CD14-positive monocyte (primary cell): Measurements from ENCODE around the gene LAMC1. TPM values are rescaled to one million over a fixed set of nuclear protein-coding genes. Genes with fewer than 3 reads are reported as not detected.

Source experiments
- DNase-seq, 3 donors: peaks; one replicate each; pipeline ENCODE4 v3.0.0-alpha.2; 2011 to 2022
- H2AFZ ChIP-seq: 2 replicates; pipeline ENCODE4 v1.6.0; 2012; ENCODE audit warnings: mild to moderate bottlenecking, low read depth, low read length, inconsistent platforms; ENCODE audit not compliant: insufficient read depth, poor library complexity, severe bottlenecking
- H3K27ac ChIP-seq, 2 donors: 1 replicate in 1 of 2; 2 replicates in 1 of 2; pipeline ENCODE4 v1.5.1; 2012 to 2013; ENCODE audit warnings: low read length in 2 of 2, control low read depth in 1 of 2, inconsistent platforms in 1 of 2, low read depth in 1 of 2, mild to moderate bottlenecking in 1 of 2
- H3K27me3 ChIP-seq, 2 donors: one replicate each; pipeline versions ENCODE4 v1.6.0 to v1.6.1; 2011 to 2013; ENCODE audit warnings: low read length in 2 of 2; ENCODE audit not compliant: control insufficient read depth in 2 of 2, insufficient read depth in 2 of 2
- H3K36me3 ChIP-seq, 2 donors: replicated peaks in 1 of 2; 1 replicate in 1 of 2; 2 replicates in 1 of 2; pipeline versions ENCODE4 v1.5.1 to v1.6.1; 2012 to 2013; ENCODE audit warnings: low read length in 2 of 2, control low read depth in 1 of 2, inconsistent platforms in 1 of 2, mild to moderate bottlenecking in 1 of 2; ENCODE audit not compliant: insufficient read depth in 2 of 2, control insufficient read depth in 1 of 2
- H3K4me1 ChIP-seq, 2 donors: 1 replicate in 1 of 2; 2 replicates in 1 of 2; pipeline versions ENCODE4 v1.5.1 to v1.6.1; 2012 to 2013; ENCODE audit warnings: low read length in 2 of 2, control low read depth in 1 of 2, inconsistent platforms in 1 of 2, mild to moderate bottlenecking in 1 of 2, moderate library complexity in 1 of 2; ENCODE audit not compliant: insufficient read depth in 2 of 2, control insufficient read depth in 1 of 2
- H3K4me2 ChIP-seq: replicated peaks from 2 replicates; pipeline ENCODE3; 2012; ENCODE audit warnings: low read length, moderate library complexity, mild to moderate bottlenecking; ENCODE audit not compliant: poor library complexity, severe bottlenecking; ENCODE audit errors: extremely low read depth
- H3K4me3 ChIP-seq, 3 experiments: fragments of 200-600 bp in 1 of 3; sonication (generic) in 1 of 3; replicated peaks in 1 of 3; 1 replicate in 2 of 3; 2 replicates in 1 of 3; pipeline ENCODE4 v1.5.1; 2011 to 2013; ENCODE audit warnings: low read length in 3 of 3, mild to moderate bottlenecking in 3 of 3, control low read depth in 2 of 3, low read depth in 2 of 3, inconsistent platforms in 1 of 3, moderate library complexity in 1 of 3
- H3K79me2 ChIP-seq: 2 replicates; pipeline ENCODE4 v1.6.0; 2012; ENCODE audit warnings: mild to moderate bottlenecking, control low read depth, inconsistent platforms, low read length, moderate library complexity; ENCODE audit not compliant: insufficient read depth
- H3K9ac ChIP-seq: 2 replicates; pipeline ENCODE4 v1.6.0; 2017; ENCODE audit warnings: low read length, mild to moderate bottlenecking; ENCODE audit not compliant: insufficient read depth, poor library complexity, severe bottlenecking
- H3K9me3 ChIP-seq, 2 donors: replicated peaks in 1 of 2; 1 replicate in 1 of 2; 2 replicates in 1 of 2; pipeline versions ENCODE4 v1.5.1 to v1.6.1; 2012 to 2013; ENCODE audit warnings: low read length in 2 of 2, control low read depth in 1 of 2; ENCODE audit not compliant: control insufficient read depth in 1 of 2, insufficient read depth in 1 of 2
- H4K20me1 ChIP-seq: 2 replicates; pipeline ENCODE4 v1.6.0; 2012; ENCODE audit warnings: mild to moderate bottlenecking, low read length, control low read depth, moderate library complexity; ENCODE audit not compliant: insufficient read depth
- H3K27ac Mint-ChIP-seq, 7 donors: one replicate each; pipeline ENCODE4 v1.8.0; 2020; ENCODE audit warnings: mild to moderate bottlenecking in 7 of 7, mixed read lengths in 7 of 7, moderate library complexity in 6 of 7, inconsistent platforms in 2 of 7
- H3K27me3 Mint-ChIP-seq, 3 donors: one replicate each; pipeline ENCODE4 v1.8.0; 2021 to 2022; ENCODE audit warnings: low read depth in 3 of 3, mild to moderate bottlenecking in 3 of 3, mixed read lengths in 3 of 3, moderate library complexity in 3 of 3, inconsistent platforms in 1 of 3
- H3K36me3 Mint-ChIP-seq, 2 donors: one replicate each; pipeline ENCODE4 v1.8.0; 2020; ENCODE audit warnings: mixed read lengths in 2 of 2, inconsistent platforms in 1 of 2, mild to moderate bottlenecking in 1 of 2
- H3K4me1 Mint-ChIP-seq: one replicate; pipeline ENCODE4 v1.8.0; 2020; ENCODE audit warnings: mild to moderate bottlenecking, mixed read lengths
- H3K4me3 Mint-ChIP-seq, 2 donors: one replicate each; pipeline ENCODE4 v1.8.0; 2020; ENCODE audit warnings: mild to moderate bottlenecking in 2 of 2, mixed read lengths in 2 of 2, moderate library complexity in 1 of 2
- H3K9me3 Mint-ChIP-seq, 7 donors: one replicate each; pipeline ENCODE4 v1.8.0; 2020 to 2022; ENCODE audit warnings: mixed read lengths in 7 of 7, mild to moderate bottlenecking in 6 of 7, moderate library complexity in 6 of 7, inconsistent platforms in 2 of 7
- WGBS: methylation state at CpG from one replicate; pipeline ENCODE4 v1.1.5; 2013; ENCODE audit warnings: missing lambda C conversion rate; ENCODE audit not compliant: insufficient coverage; 5-methylcytosine and 5-hydroxymethylcytosine counted together
- intact Hi-C, 2 donors: fragments of 100-400 bp; cut with micrococcal nuclease; formaldehyde crosslinking; loops; one replicate each; pipeline versions ENCODE4 v1.15.0 to v1.15.1; 2023
- polyA plus RNA-seq, 3 donors: library from polyadenylated mRNA; depleted of rRNA in 1 of 3; unstranded in 2 of 3; stranded (reverse) in 1 of 3; fragments of 300-500 nt in 2 of 3; fragments of >200 nt in 1 of 3; fragmentation: Illumina TruSeq in 2 of 3; gene quantifications; 1 replicate in 2 of 3; 2 replicates in 1 of 3; pipeline ENCODE4 v1.2.3, GENCODE V29; 2012 to 2021
- TF ChIP-seq, protein P1 (sequence below): fragments of 200-600 bp; IDR thresholded peaks from one replicate; pipeline ENCODE4 v1.8.0; 2022; ENCODE audit warnings: antibody characterized with exemption, mild to moderate bottlenecking

LAMC1 gene
- polyA plus RNA-seq, 3 donors, result 0.34 to 1.7 (median 0.95) TPM

DNA sequence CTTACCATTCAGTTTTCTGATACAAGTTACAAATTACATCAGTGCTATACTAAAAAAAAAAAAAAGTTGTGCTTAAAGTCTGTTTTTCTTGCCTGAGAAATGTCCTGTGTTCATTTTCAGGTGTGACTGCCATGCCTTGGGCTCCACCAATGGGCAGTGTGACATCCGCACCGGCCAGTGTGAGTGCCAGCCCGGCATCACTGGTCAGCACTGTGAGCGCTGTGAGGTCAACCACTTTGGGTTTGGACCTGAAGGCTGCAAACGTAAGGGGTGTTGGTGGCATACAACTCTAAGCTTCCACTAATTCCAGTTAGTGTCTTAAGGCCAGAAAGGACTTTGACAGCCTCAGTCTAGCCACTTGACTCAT lies 102.8 kb downstream of the LAMC1 start:
- Mint-ChIP-seq H3K4me1 (peaks cover 3% of the 10 kb centered on the region), H3K27me3 (peaks cover 1 to 4% (median 1%) of the 10 kb centered on the region in 3 donors), H3K36me3 (peaks cover 0 to 9% of the 10 kb centered on the region in 2 donors), H3K9me3 (peaks cover 0 to 2% (median 0%) of the 10 kb centered on the region in 7 donors), H3K27ac (no peak overlapping the region), H3K4me3 (no peak overlapping the region)
- no peaks in the 10 kb centered on the region for H3K9me3 ChIP-seq
- H3K36me3 ChIP-seq, result no peaks in the 10 kb centered on the region
- H3K4me2 ChIP-seq, result no peak overlapping the region
- H3K27ac ChIP-seq, result no peak overlapping the region
- H3K9ac ChIP-seq, result no peak overlapping the region
- DNase-seq, result no peak
- no peak overlapping the region for H3K4me3 ChIP-seq
- H4K20me1 ChIP-seq, result no peaks in the 10 kb centered on the region
- no peaks in the 10 kb centered on the region for H3K4me1 ChIP-seq
- TF ChIP-seq, protein P1, sequence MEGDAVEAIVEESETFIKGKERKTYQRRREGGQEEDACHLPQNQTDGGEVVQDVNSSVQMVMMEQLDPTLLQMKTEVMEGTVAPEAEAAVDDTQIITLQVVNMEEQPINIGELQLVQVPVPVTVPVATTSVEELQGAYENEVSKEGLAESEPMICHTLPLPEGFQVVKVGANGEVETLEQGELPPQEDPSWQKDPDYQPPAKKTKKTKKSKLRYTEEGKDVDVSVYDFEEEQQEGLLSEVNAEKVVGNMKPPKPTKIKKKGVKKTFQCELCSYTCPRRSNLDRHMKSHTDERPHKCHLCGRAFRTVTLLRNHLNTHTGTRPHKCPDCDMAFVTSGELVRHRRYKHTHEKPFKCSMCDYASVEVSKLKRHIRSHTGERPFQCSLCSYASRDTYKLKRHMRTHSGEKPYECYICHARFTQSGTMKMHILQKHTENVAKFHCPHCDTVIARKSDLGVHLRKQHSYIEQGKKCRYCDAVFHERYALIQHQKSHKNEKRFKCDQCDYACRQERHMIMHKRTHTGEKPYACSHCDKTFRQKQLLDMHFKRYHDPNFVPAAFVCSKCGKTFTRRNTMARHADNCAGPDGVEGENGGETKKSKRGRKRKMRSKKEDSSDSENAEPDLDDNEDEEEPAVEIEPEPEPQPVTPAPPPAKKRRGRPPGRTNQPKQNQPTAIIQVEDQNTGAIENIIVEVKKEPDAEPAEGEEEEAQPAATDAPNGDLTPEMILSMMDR, result no peak
- no peaks in the 10 kb centered on the region for H3K79me2 ChIP-seq
- H3K27me3 ChIP-seq, result no peaks in the 10 kb centered on the region
- no peak overlapping the region for H2AFZ ChIP-seq
- intact Hi-C loops, result no loop called here
- 97% methylated on average over 5 of the region's 5 CpGs for WGBS

GRCh38 chr1:183126528-183126927 lies 103.3 kb downstream of the LAMC1 start:
- Histone ChIP-seq H3K4me2 (no peak overlapping the region), H3K4me3 (no peak overlapping the region), H3K9me3 (no peaks in the 10 kb centered on the region), H3K9ac (no peak overlapping the region), H2AFZ (no peak overlapping the region), H3K27ac (no peak overlapping the region), H3K4me1 (no peaks in the 10 kb centered on the region), H4K20me1 (no peaks in the 10 kb centered on the region), H3K27me3 (no peaks in the 10 kb centered on the region), H3K79me2 (no peaks in the 10 kb centered on the region), H3K36me3 (no peaks in the 10 kb centered on the region)
- TF ChIP-seq, protein P1, result no peak
- intact Hi-C loops, result no loop called here
- H3K4me3 Mint-ChIP-seq, result no peak overlapping the region
- H3K4me1 Mint-ChIP-seq, result peaks cover 3% of the 10 kb centered on the region
- peaks cover 1 to 4% (median 1%) of the 10 kb centered on the region in 3 donors for H3K27me3 Mint-ChIP-seq
- peaks cover 0 to 9% of the 10 kb centered on the region in 2 donors for H3K36me3 Mint-ChIP-seq
- no peak for DNase-seq
- no peak overlapping the region for H3K27ac Mint-ChIP-seq
- WGBS, result no CpG with 5 or more reads among the region's 1 CpG
- peaks cover 0 to 2% (median 0%) of the 10 kb centered on the region in 7 donors for H3K9me3 Mint-ChIP-seq
